ENCODE data around the gene BBX. TPM values are rescaled to one million over a fixed set of nuclear protein-coding genes. Genes with fewer than 3 reads are reported as not detected.

The BBX gene
- total RNA-seq, 1 donor from 2014 or later: 77.5 TPM

- H3K4me1 Mint-ChIP-seq: no peaks in the 10 kb centered on the region
- no peaks in the 10 kb centered on the region for H3K27me3 Mint-ChIP-seq
- intact Hi-C loops (cut with micrococcal nuclease): no loop called here
- TF ChIP-seq CTCF (IDR thresholded peaks at IDR 0.05): no peak
- POLR2A ChIA-PET: no interaction called here
- H3K9me3 Mint-ChIP-seq: no peaks in the 10 kb centered on the region
- peaks cover 76% of the 10 kb centered on the region for H3K36me3 Mint-ChIP-seq (ENCODE audit: low read depth)
- H3K27ac Mint-ChIP-seq: no peak overlapping the region
- CTCF ChIA-PET: interaction anchor here (0.6 kb wide), 1 partner anchor 522 kb away, joined by 3 read pairs; no protein-coding TSS in a partner anchor
- DNase-seq (no peak), ATAC-seq (ENCODE audit: low read depth) (no peak)
- H3K4me3 Mint-ChIP-seq: no peak overlapping the region
Observed at GRCh38 chr3:107757140-107757539, 234.4 kb downstream of the BBX start.

DNA sequence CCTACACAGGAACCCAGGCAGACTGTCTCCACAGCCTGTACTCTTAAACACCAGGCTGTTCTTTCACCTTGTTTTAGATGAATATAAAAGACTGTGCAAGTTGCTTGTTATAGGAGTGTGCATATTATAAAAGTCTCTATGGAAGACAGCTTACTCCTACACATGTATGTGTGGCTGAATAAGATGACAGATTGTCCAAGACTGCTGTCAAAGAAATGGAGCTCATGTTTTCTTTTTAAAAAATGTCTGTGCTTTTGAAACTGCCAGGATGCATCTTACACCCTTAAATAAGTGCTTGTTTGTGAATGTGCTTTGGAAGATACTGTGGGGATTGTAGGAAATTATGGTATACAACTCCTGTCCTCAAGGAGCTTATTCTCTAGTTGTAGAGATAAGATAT, 237.4 kb downstream of the BBX start:
- H3K36me3 Mint-ChIP-seq (ENCODE audit: low read depth): peaks cover 81% of the 10 kb centered on the region
- CTCF ChIA-PET: no interaction called here

GRCh38 chr3:107761391-107761790, 238.6 kb downstream of the BBX start:
- Mint-ChIP-seq H3K4me3 (no peak overlapping the region), H3K27ac (no peak overlapping the region), H3K9me3 (peaks cover 6% of the 10 kb centered on the region), H3K4me1 (no peaks in the 10 kb centered on the region), H3K36me3 (ENCODE audit: low read depth) (peaks cover 82% of the 10 kb centered on the region), H3K27me3 (no peaks in the 10 kb centered on the region)
- intact Hi-C loops (cut with micrococcal nuclease): no loop called here
- DNase-seq (no peak), ATAC-seq (ENCODE audit: low read depth) (no peak)
- no peak for TF ChIP-seq CTCF (IDR thresholded peaks at IDR 0.05)
- ChIA-PET CTCF (no interaction called here), POLR2A (no interaction called here)

More for the DNA sequence above, 237.4 kb downstream of the BBX start:
- Mint-ChIP-seq H3K27ac (no peak overlapping the region), H3K27me3 (no peaks in the 10 kb centered on the region), H3K9me3 (no peaks in the 10 kb centered on the region), H3K4me1 (no peaks in the 10 kb centered on the region), H3K4me3 (no peak overlapping the region)
- no peak for TF ChIP-seq CTCF (IDR thresholded peaks at IDR 0.05)
- ATAC-seq (ENCODE audit: low read depth): no peak
- intact Hi-C loops (cut with micrococcal nuclease): no loop called here
- no peak for DNase-seq
- POLR2A ChIA-PET: no interaction called here

DNA sequence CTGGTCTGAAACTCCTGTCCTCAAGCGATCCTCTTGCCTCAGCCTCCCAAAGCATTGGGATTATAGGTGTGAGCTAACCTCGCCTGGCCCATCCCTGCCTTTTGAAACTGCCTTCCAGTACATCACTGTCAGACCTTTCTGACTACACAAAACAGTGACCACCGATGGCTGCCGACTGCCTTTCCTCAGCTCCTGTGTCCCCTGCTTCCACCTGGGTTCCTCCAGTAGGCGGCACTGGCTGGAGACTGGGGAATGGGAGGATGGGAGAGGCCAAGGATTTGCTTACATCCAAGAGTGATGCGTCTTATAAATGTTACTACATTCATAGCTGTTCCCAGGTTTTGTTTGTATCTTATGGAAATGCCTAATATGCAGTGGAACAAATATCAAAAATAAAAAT, 242.8 kb downstream of the BBX start:
- intact Hi-C loops (cut with micrococcal nuclease): no loop called here
- H3K9me3 Mint-ChIP-seq: peaks cover 6% of the 10 kb centered on the region
- ATAC-seq (ENCODE audit: low read depth): no peak
- H3K27ac Mint-ChIP-seq: no peak overlapping the region
- peaks cover 60% of the 10 kb centered on the region for H3K36me3 Mint-ChIP-seq (ENCODE audit: low read depth)
- H3K27me3 Mint-ChIP-seq: no peaks in the 10 kb centered on the region
- DNase-seq: no peak
- H3K4me1 Mint-ChIP-seq: peaks cover 9% of the 10 kb centered on the region
- H3K4me3 Mint-ChIP-seq: no peak overlapping the region
- CTCF ChIA-PET: interaction anchor here (0.5 kb wide), 1 partner anchor 277 kb away, joined by 3 read pairs; no protein-coding TSS in a partner anchor
- POLR2A ChIA-PET: no interaction called here
- TF ChIP-seq CTCF (IDR thresholded peaks at IDR 0.05): no peak

- CTCF ChIA-PET: no interaction called here
- POLR2A ChIA-PET: no interaction called here
- H3K4me3 Mint-ChIP-seq: no peak overlapping the region
- H3K36me3 Mint-ChIP-seq (ENCODE audit: low read depth): peaks cover 54% of the 10 kb centered on the region
- no peak for DNase-seq
- H3K4me1 Mint-ChIP-seq: peaks cover 9% of the 10 kb centered on the region
- H3K27me3 Mint-ChIP-seq: no peaks in the 10 kb centered on the region
- H3K27ac Mint-ChIP-seq: no peak overlapping the region
- TF ChIP-seq CTCF (IDR thresholded peaks at IDR 0.05): no peak
- H3K9me3 Mint-ChIP-seq: peaks cover 6% of the 10 kb centered on the region
- intact Hi-C loops (cut with micrococcal nuclease): no loop called here
- no peak for ATAC-seq (ENCODE audit: low read depth)
Observed at GRCh38 chr3:107767897-107768605, 245.3 kb downstream of the BBX start.

Data from activated B cell treated with CpG ODN at 0.5 μM for 24 hours (primary cell).